Gastrocnemius medialis (tissue), 4 donors: ENCODE results near the gene B3GNT2. TPM values are rescaled to one million over a fixed set of nuclear protein-coding genes. Genes with fewer than 3 reads are reported as not detected.
A peak's percentile ranks its signal among the peaks of the same experiment; 100 is the strongest.

Experiments
- ATAC-seq, 2 donors: fragments of 150-250 bp; one replicate each; pipeline ENCODE4 v1.9.1; 2016
- DNase-seq, 2 donors: peaks; one replicate each; pipeline ENCODE4 v3.0.0-alpha.2; 2019
- H3K27ac ChIP-seq, 4 donors: fragments of 200-600 bp; sonication (generic); 1 replicate in 1 of 4; 2 replicates in 3 of 4; pipeline ENCODE4 v1.5.1; 2016 to 2018; ENCODE audit warnings: mild to moderate bottlenecking in 2 of 4, moderate library complexity in 1 of 4
- H3K27me3 ChIP-seq, 3 donors: fragments of 200-600 bp; sonication (generic) in 2 of 3; 1 replicate in 1 of 3; 2 replicates in 2 of 3; pipeline versions ENCODE4 v1.5.1 to v1.6.0; 2016 to 2019; ENCODE audit warnings: mild to moderate bottlenecking in 1 of 3, moderate library complexity in 1 of 3
- H3K36me3 ChIP-seq, 2 donors: fragments of 200-600 bp; sonication (generic) in 1 of 2; one replicate each; pipeline ENCODE4 v1.5.1; 2017 to 2018
- H3K4me1 ChIP-seq, 2 donors: fragments of 200-600 bp; sonication (generic) in 1 of 2; one replicate each; pipeline ENCODE4 v1.5.1; 2016 to 2017; ENCODE audit warnings: mild to moderate bottlenecking in 2 of 2
- H3K4me3 ChIP-seq, 4 donors: fragments of 200-600 bp; sonication (generic) in 3 of 4; 1 replicate in 1 of 4; 2 replicates in 3 of 4; pipeline ENCODE4 v1.5.1; 2016 to 2019; ENCODE audit warnings: mild to moderate bottlenecking in 2 of 4
- H3K9me3 ChIP-seq, 3 donors: fragments of 200-600 bp; sonication (generic) in 2 of 3; 1 replicate in 1 of 3; 2 replicates in 2 of 3; pipeline ENCODE4 v1.5.1; 2016 to 2019
- CTCF ChIP-seq, 5 experiments: fragments of 450-650 bp in 3 of 5; fragments of 200-600 bp in 2 of 5; sonication (generic) in 2 of 5; IDR thresholded peaks in 4 of 5; conservative IDR thresholded peaks in 1 of 5; 1 replicate in 4 of 5; 2 replicates in 1 of 5; pipeline ENCODE4 v1.5.1; 2016 to 2019; ENCODE audit warnings: antibody characterized with exemption in 5 of 5, mild to moderate bottlenecking in 3 of 5, moderate library complexity in 3 of 5
- POLR2A ChIP-seq, 2 donors: fragments of 450-650 bp; IDR thresholded peaks; one replicate each; pipeline ENCODE4 v1.6.1; 2017; ENCODE audit warnings: antibody characterized with exemption in 2 of 2, mild to moderate bottlenecking in 2 of 2, moderate library complexity in 2 of 2
- in situ Hi-C, 4 donors: fragments of 200-750 bp; cut with MboI; loops; one replicate each; pipeline versions ENCODE4 v1.15.0 to v1.8.0; 2017; ENCODE audit warnings: low sequenced_read_pairs in 4 of 4
- intact Hi-C: fragments of 100-400 bp; cut with DNase I; formaldehyde crosslinking; loops from one replicate; pipeline ENCODE4 v1.15.1; 2023; ENCODE audit warnings: low total_unique reads
- total RNA-seq, 4 donors: library from RNA; depleted of rRNA; stranded (reverse); fragments of >200 nt; gene quantifications; one replicate each; pipeline versions ENCODE4 v1.1.0 to v1.2.3, GENCODE V29; 2016

B3GNT2 gene
- total RNA-seq, 4 donors from 2014 or later, result 3.6 to 4.8 (median 4.0) TPM

- peaks cover 0 to 9% of the 10 kb centered on the region in 2 donors for H3K4me1 ChIP-seq
- no peaks in the 10 kb centered on the region for H3K27me3 ChIP-seq
- intact Hi-C loops (no loop called here), in situ Hi-C loops (no loop called here)
- ATAC-seq (peak; percentile 11 to 62), DNase-seq (no peak)
- no peaks in the 10 kb centered on the region for H3K9me3 ChIP-seq
- no peak overlapping the region for H3K4me3 ChIP-seq
- H3K27ac ChIP-seq, result no peak overlapping the region
- TF ChIP-seq POLR2A (IDR thresholded peaks at IDR 0.05) (no peak), CTCF (IDR thresholded peaks at IDR 0.05 in 4 of 5, conservative IDR thresholded peaks at IDR 0.05 in 1 of 5) (no peak)
- no peaks in the 10 kb centered on the region for H3K36me3 ChIP-seq
Observed at GRCh38 chr2:62187246-62187645, 8.7 kb upstream of the B3GNT2 start.

GRCh38 chr2:62188416-62188815 is 7.5 kb upstream of the B3GNT2 start:
- no peak overlapping the region for H3K27ac ChIP-seq
- H3K36me3 ChIP-seq, result no peaks in the 10 kb centered on the region
- ATAC-seq (no peak), DNase-seq (no peak)
- intact Hi-C loops (loop anchor here (1.0 kb wide), 1 partner anchor 32 kb away; no protein-coding TSS in a partner anchor), in situ Hi-C loops (no loop called here)
- no peaks in the 10 kb centered on the region for H3K27me3 ChIP-seq
- TF ChIP-seq CTCF (IDR thresholded peaks at IDR 0.05 in 4 of 5, conservative IDR thresholded peaks at IDR 0.05 in 1 of 5), result no peak
- TF ChIP-seq POLR2A (IDR thresholded peaks at IDR 0.05), result no peak
- no peak overlapping the region for H3K4me3 ChIP-seq
- H3K9me3 ChIP-seq, result no peaks in the 10 kb centered on the region
- H3K4me1 ChIP-seq, result peaks cover 0 to 9% of the 10 kb centered on the region in 2 donors

- no peak for ATAC-seq
- H3K27me3 ChIP-seq, result no peaks in the 10 kb centered on the region
- intact Hi-C loops (no loop called here), in situ Hi-C loops (no loop called here)
- no peaks in the 10 kb centered on the region for H3K36me3 ChIP-seq
- no peak overlapping the region for H3K27ac ChIP-seq
- TF ChIP-seq POLR2A (IDR thresholded peaks at IDR 0.05), result no peak
- TF ChIP-seq CTCF (IDR thresholded peaks at IDR 0.05 in 4 of 5, conservative IDR thresholded peaks at IDR 0.05 in 1 of 5), result no peak
- H3K4me3 ChIP-seq, result no peak overlapping the region
- no peaks in the 10 kb centered on the region for H3K9me3 ChIP-seq
- DNase-seq, result no peak
- H3K4me1 ChIP-seq, result peaks cover 0 to 9% of the 10 kb centered on the region in 2 donors
Observed at GRCh38 chr2:62189196-62189595, 6.7 kb upstream of the B3GNT2 start.

- in situ Hi-C loops, result loop anchor here in 1 of 4 donors (10.0 kb wide), 1 partner anchor 222 kb away; no protein-coding TSS in a partner anchor
- intact Hi-C loops, result loop anchor here (10.0 kb wide), 4 partner anchors 112 to 428 kb away; no protein-coding TSS in a partner anchor
Observed at GRCh38 chr2:62192811-62193210, 3.1 kb upstream of the B3GNT2 start.

More at GRCh38 chr2:62192811-62193210, 3.1 kb upstream of the B3GNT2 start:
- Histone ChIP-seq H3K9me3 (no peaks in the 10 kb centered on the region), H3K4me1 (peaks cover 9 to 12% of the 10 kb centered on the region in 2 donors), H3K27ac (no peak overlapping the region), H3K36me3 (no peaks in the 10 kb centered on the region), H3K4me3 (no peak overlapping the region), H3K27me3 (no peaks in the 10 kb centered on the region)
- TF ChIP-seq CTCF (IDR thresholded peaks at IDR 0.05 in 4 of 5, conservative IDR thresholded peaks at IDR 0.05 in 1 of 5) (no peak), POLR2A (IDR thresholded peaks at IDR 0.05) (no peak)
- DNase-seq (no peak), ATAC-seq (no peak)
